Transverse colon (tissue), 4 donors: ENCODE results near the gene TMTC1. TPM values are rescaled to one million over a fixed set of nuclear protein-coding genes. Genes with fewer than 3 reads are reported as not detected.

ENCODE experiments used
- DNase-seq: peaks from one replicate; pipeline ENCODE4 v3.0.0-alpha.2; 2019
- H3K27ac ChIP-seq, 4 donors: fragments of 200-600 bp; sonication (generic); 2 replicates each; pipeline ENCODE4 v1.5.1; 2016 to 2018; ENCODE audit warnings: inconsistent platforms in 4 of 4
- H3K27me3 ChIP-seq: fragments of 200-600 bp; sonication (generic); 2 replicates; pipeline ENCODE4 v1.5.1; 2017; ENCODE audit warnings: inconsistent platforms
- H3K36me3 ChIP-seq, 4 donors: fragments of 200-600 bp; sonication (generic); 2 replicates each; pipeline ENCODE4 v1.5.1; 2017 to 2019; ENCODE audit warnings: inconsistent platforms in 4 of 4
- H3K4me1 ChIP-seq, 4 donors: fragments of 200-600 bp; sonication (generic); 2 replicates each; pipeline ENCODE4 v1.5.1; 2017 to 2020; ENCODE audit warnings: inconsistent platforms in 4 of 4
- H3K4me3 ChIP-seq, 4 donors: fragments of 200-600 bp; sonication (generic); 1 replicate in 1 of 4; 2 replicates in 3 of 4; pipeline versions ENCODE4 v1.5.1 to v1.6.1; 2017 to 2019; ENCODE audit warnings: inconsistent platforms in 4 of 4
- H3K9me3 ChIP-seq, 2 donors: fragments of 200-600 bp; sonication (generic); 2 replicates each; pipeline ENCODE4 v1.5.1; 2017 to 2019; ENCODE audit warnings: inconsistent platforms in 2 of 2
- EP300 ChIP-seq: sonication (generic); formaldehyde crosslinking; IDR thresholded peaks from one replicate; pipeline ENCODE4 v1.6.1; 2017; ENCODE audit warnings: antibody characterized with exemption, low read depth
- POLR2A ChIP-seq: fragments of 450-650 bp; IDR thresholded peaks from one replicate; pipeline ENCODE4 v1.6.1; 2016; ENCODE audit warnings: antibody characterized with exemption, mild to moderate bottlenecking, moderate library complexity
- POLR2AphosphoS5 ChIP-seq, 3 donors: sonication (generic); formaldehyde crosslinking; IDR thresholded peaks; one replicate each; pipeline ENCODE4 v1.6.1; 2016; ENCODE audit warnings: antibody characterized with exemption in 3 of 3
- WGBS, 2 donors: methylation state at CpG; one replicate each; pipeline ENCODE4 v1.1.5; 2018; ENCODE audit warnings: low coverage in 1 of 2; 5-methylcytosine and 5-hydroxymethylcytosine counted together
- in situ Hi-C, 4 donors: fragments of 200-750 bp; cut with MboI; loops; one replicate each; pipeline versions ENCODE4 v1.15.0 to v1.15.1; 2017; ENCODE audit warnings: low sequenced_read_pairs in 3 of 4, low pct_ligation_motif_present in 1 of 4, low pct_unique_long_range_greater_than_20kb in 1 of 4
- intact Hi-C: fragments of 100-400 bp; cut with DNase I; formaldehyde crosslinking; loops from one replicate; pipeline ENCODE4 v1.15.1; 2023; ENCODE audit warnings: low total_unique reads
- total RNA-seq, 4 donors: library from RNA; depleted of rRNA; stranded (reverse); fragments of >200 nt; gene quantifications; one replicate each; pipeline ENCODE4 v1.1.0, GENCODE V29; 2016
- TF ChIP-seq, protein P1 (sequence below), 5 experiments: fragments of 200-600 bp in 3 of 5; fragments of 450-650 bp in 2 of 5; sonication (generic) in 3 of 5; IDR thresholded peaks; 1 replicate in 2 of 5; 2 replicates in 3 of 5; pipeline ENCODE4 v1.5.1; 2016 to 2017; ENCODE audit warnings: antibody characterized with exemption in 5 of 5, inconsistent platforms in 3 of 5, mild to moderate bottlenecking in 2 of 5, moderate library complexity in 1 of 5

The TMTC1 gene
- total RNA-seq, 4 donors from 2014 or later, result 10.2 to 26.9 (median 16.9) TPM

DNA sequence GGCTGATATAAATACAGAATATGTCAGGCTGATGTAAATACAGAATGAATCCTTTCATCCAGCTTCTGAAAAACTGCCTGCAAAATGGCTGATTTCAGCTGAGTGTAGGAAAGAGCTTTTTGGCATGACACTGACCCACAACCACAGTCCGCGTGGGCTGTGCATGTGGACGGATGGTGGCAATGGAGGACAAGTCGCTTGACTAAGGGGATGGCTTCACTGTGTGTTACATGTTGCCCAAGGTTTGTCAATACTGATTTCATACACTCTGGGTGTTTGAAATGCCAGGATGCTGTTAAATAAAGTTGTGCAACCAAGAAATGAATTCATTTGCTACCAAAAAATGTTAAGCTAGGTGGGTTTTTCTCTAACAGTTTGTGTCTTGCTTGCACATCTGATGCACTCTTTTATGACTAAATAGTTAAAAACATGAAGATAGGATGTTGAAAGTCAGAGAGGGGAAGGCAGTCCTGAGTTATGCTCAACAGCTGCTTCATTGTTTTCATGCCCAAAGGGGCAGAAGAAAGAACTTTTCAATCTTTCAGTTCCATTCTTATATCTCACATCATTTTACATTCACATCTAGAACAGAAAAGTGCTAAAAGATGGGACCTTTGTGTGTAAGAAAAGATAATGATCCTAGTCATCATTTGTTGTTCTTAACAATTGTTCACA is 249.8 kb downstream of the TMTC1 start:
- H3K36me3 ChIP-seq, result no peaks in the 10 kb centered on the region
- intact Hi-C loops, result no loop called here
- H3K27ac ChIP-seq, result no peak overlapping the region
- in situ Hi-C loops, result no loop called here
- H3K9me3 ChIP-seq, result no peaks in the 10 kb centered on the region
- 0 to 56% methylated on average over 1 to 4 of the region's 4 CpGs for WGBS, 2 donors
- no peaks in the 10 kb centered on the region for H3K27me3 ChIP-seq
- H3K4me3 ChIP-seq, result no peak overlapping the region
- H3K4me1 ChIP-seq, result peaks cover 0 to 2% (median under 1%) of the 10 kb centered on the region in 4 donors
- TF ChIP-seq EP300 (no peak), POLR2A (no peak), POLR2AphosphoS5 (IDR thresholded peaks at IDR 0.05) (no peak)
- TF ChIP-seq, protein P1, sequence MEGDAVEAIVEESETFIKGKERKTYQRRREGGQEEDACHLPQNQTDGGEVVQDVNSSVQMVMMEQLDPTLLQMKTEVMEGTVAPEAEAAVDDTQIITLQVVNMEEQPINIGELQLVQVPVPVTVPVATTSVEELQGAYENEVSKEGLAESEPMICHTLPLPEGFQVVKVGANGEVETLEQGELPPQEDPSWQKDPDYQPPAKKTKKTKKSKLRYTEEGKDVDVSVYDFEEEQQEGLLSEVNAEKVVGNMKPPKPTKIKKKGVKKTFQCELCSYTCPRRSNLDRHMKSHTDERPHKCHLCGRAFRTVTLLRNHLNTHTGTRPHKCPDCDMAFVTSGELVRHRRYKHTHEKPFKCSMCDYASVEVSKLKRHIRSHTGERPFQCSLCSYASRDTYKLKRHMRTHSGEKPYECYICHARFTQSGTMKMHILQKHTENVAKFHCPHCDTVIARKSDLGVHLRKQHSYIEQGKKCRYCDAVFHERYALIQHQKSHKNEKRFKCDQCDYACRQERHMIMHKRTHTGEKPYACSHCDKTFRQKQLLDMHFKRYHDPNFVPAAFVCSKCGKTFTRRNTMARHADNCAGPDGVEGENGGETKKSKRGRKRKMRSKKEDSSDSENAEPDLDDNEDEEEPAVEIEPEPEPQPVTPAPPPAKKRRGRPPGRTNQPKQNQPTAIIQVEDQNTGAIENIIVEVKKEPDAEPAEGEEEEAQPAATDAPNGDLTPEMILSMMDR (IDR thresholded peaks at IDR 0.05), result no peak
- DNase-seq, result no peak

- Histone ChIP-seq H3K27me3 (no peaks in the 10 kb centered on the region), H3K4me1 (peaks cover 0 to 5% (median 0%) of the 10 kb centered on the region in 4 donors), H3K36me3 (no peaks in the 10 kb centered on the region), H3K4me3 (no peak overlapping the region), H3K9me3 (no peaks in the 10 kb centered on the region), H3K27ac (no peak overlapping the region)
- WGBS, 2 donors, result 13 to 24% methylated on average over 1 of the region's 1 CpG
- no peak for TF ChIP-seq EP300
- TF ChIP-seq POLR2AphosphoS5 (IDR thresholded peaks at IDR 0.05), result no peak
- TF ChIP-seq, protein P1 (IDR thresholded peaks at IDR 0.05), result no peak
- no peak for TF ChIP-seq POLR2A
- DNase-seq, result no peak
- intact Hi-C loops (no loop called here), in situ Hi-C loops (no loop called here)
These were observed 252.3 kb downstream of the TMTC1 start for GRCh38 chr12:29531471-29531870.

- Histone ChIP-seq H3K4me1 (peaks cover 0 to 5% (median 0%) of the 10 kb centered on the region in 4 donors), H3K27ac (no peak overlapping the region), H3K4me3 (no peak overlapping the region), H3K27me3 (no peaks in the 10 kb centered on the region), H3K36me3 (no peaks in the 10 kb centered on the region), H3K9me3 (no peaks in the 10 kb centered on the region)
- no peak for DNase-seq
- intact Hi-C loops (no loop called here), in situ Hi-C loops (no loop called here)
- 63 to 66% methylated on average over 1 to 4 of the region's 4 CpGs for WGBS, 2 donors
- TF ChIP-seq EP300, result no peak
- no peak for TF ChIP-seq POLR2A
- TF ChIP-seq POLR2AphosphoS5 (IDR thresholded peaks at IDR 0.05), result no peak
- TF ChIP-seq, protein P1 (IDR thresholded peaks at IDR 0.05), result no peak
These were observed 253.3 kb downstream of the TMTC1 start for GRCh38 chr12:29530436-29530835.

GRCh38 chr12:29528161-29528560 is 255.6 kb downstream of the TMTC1 start:
- no peak overlapping the region for H3K27ac ChIP-seq
- H3K4me3 ChIP-seq, result no peak overlapping the region
- 60 to 71% methylated on average over 4 of the region's 4 CpGs for WGBS, 2 donors
- no peak for TF ChIP-seq POLR2AphosphoS5 (IDR thresholded peaks at IDR 0.05)
- no peak for TF ChIP-seq EP300
- TF ChIP-seq, protein P1 (IDR thresholded peaks at IDR 0.05), result no peak
- no peak for TF ChIP-seq POLR2A
- no peaks in the 10 kb centered on the region for H3K36me3 ChIP-seq
- no peaks in the 10 kb centered on the region for H3K27me3 ChIP-seq
- intact Hi-C loops (no loop called here), in situ Hi-C loops (no loop called here)
- peaks cover 0 to 5% (median 0%) of the 10 kb centered on the region in 4 donors for H3K4me1 ChIP-seq
- no peak for DNase-seq
- H3K9me3 ChIP-seq, result no peaks in the 10 kb centered on the region
